Stimulated activated CD4-positive, alpha-beta T cell treated with anti-CD3 and anti-CD28 coated beads, Interleukin-1b, Interleukin-23, amount 100 ng/mL, for 48 hours (primary cell): ENCODE results near the gene BUD13.

Source experiments
- DNase-seq: peaks from one replicate; pipeline ENCODE4 v3.0.0-alpha.2; 2020

BUD13 gene

GRCh38 chr11:116712428-116712827, 60.4 kb downstream of the BUD13 start:
- no peak for DNase-seq

- no peak for DNase-seq
Measured at GRCh38 chr11:116710762-116711161, 62.0 kb downstream of the BUD13 start.

GRCh38 chr11:116710001-116710674, 62.6 kb downstream of the BUD13 start:
- DNase-seq, result no peak

GRCh38 chr11:116707746-116708145, 65.0 kb downstream of the BUD13 start:
- no peak for DNase-seq

GRCh38 chr11:116707161-116707629, 65.6 kb downstream of the BUD13 start:
- DNase-seq, result no peak

- DNase-seq, result no peak
Measured at GRCh38 chr11:116703421-116703820, 69.4 kb downstream of the BUD13 start.

GRCh38 chr11:116702772-116703385, 69.9 kb downstream of the BUD13 start:
- DNase-seq, result no peak

GRCh38 chr11:116701876-116702275, 70.9 kb downstream of the BUD13 start:
- DNase-seq, result no peak

- DNase-seq, result no peak
Measured at GRCh38 chr11:116701297-116701801, 71.4 kb downstream of the BUD13 start.

GRCh38 chr11:116700586-116701220, 72.1 kb downstream of the BUD13 start:
- no peak for DNase-seq
